CD14-positive monocyte (primary cell): ENCODE results near the gene PIGC. TPM values are rescaled to one million over a fixed set of nuclear protein-coding genes. Genes with fewer than 3 reads are reported as not detected.

ENCODE experiments used
- DNase-seq, 3 donors: peaks; one replicate each; pipeline ENCODE4 v3.0.0-alpha.2; 2011 to 2022
- H2AFZ ChIP-seq: 2 replicates; pipeline ENCODE4 v1.6.0; 2012; ENCODE audit warnings: mild to moderate bottlenecking, low read depth, low read length, inconsistent platforms; ENCODE audit not compliant: insufficient read depth, poor library complexity, severe bottlenecking
- H3K27ac ChIP-seq, 2 donors: 1 replicate in 1 of 2; 2 replicates in 1 of 2; pipeline ENCODE4 v1.5.1; 2012 to 2013; ENCODE audit warnings: low read length in 2 of 2, control low read depth in 1 of 2, inconsistent platforms in 1 of 2, low read depth in 1 of 2, mild to moderate bottlenecking in 1 of 2
- H3K27me3 ChIP-seq, 2 donors: one replicate each; pipeline versions ENCODE4 v1.6.0 to v1.6.1; 2011 to 2013; ENCODE audit warnings: low read length in 2 of 2; ENCODE audit not compliant: control insufficient read depth in 2 of 2, insufficient read depth in 2 of 2
- H3K36me3 ChIP-seq, 2 donors: replicated peaks in 1 of 2; 1 replicate in 1 of 2; 2 replicates in 1 of 2; pipeline versions ENCODE4 v1.5.1 to v1.6.1; 2012 to 2013; ENCODE audit warnings: low read length in 2 of 2, control low read depth in 1 of 2, inconsistent platforms in 1 of 2, mild to moderate bottlenecking in 1 of 2; ENCODE audit not compliant: insufficient read depth in 2 of 2, control insufficient read depth in 1 of 2
- H3K4me1 ChIP-seq, 2 donors: 1 replicate in 1 of 2; 2 replicates in 1 of 2; pipeline versions ENCODE4 v1.5.1 to v1.6.1; 2012 to 2013; ENCODE audit warnings: low read length in 2 of 2, control low read depth in 1 of 2, inconsistent platforms in 1 of 2, mild to moderate bottlenecking in 1 of 2, moderate library complexity in 1 of 2; ENCODE audit not compliant: insufficient read depth in 2 of 2, control insufficient read depth in 1 of 2
- H3K4me2 ChIP-seq: replicated peaks from 2 replicates; pipeline ENCODE3; 2012; ENCODE audit warnings: low read length, moderate library complexity, mild to moderate bottlenecking; ENCODE audit not compliant: poor library complexity, severe bottlenecking; ENCODE audit errors: extremely low read depth
- H3K4me3 ChIP-seq, 3 experiments: fragments of 200-600 bp in 1 of 3; sonication (generic) in 1 of 3; replicated peaks in 1 of 3; 1 replicate in 2 of 3; 2 replicates in 1 of 3; pipeline ENCODE4 v1.5.1; 2011 to 2013; ENCODE audit warnings: low read length in 3 of 3, mild to moderate bottlenecking in 3 of 3, control low read depth in 2 of 3, low read depth in 2 of 3, inconsistent platforms in 1 of 3, moderate library complexity in 1 of 3
- H3K79me2 ChIP-seq: 2 replicates; pipeline ENCODE4 v1.6.0; 2012; ENCODE audit warnings: mild to moderate bottlenecking, control low read depth, inconsistent platforms, low read length, moderate library complexity; ENCODE audit not compliant: insufficient read depth
- H3K9ac ChIP-seq: 2 replicates; pipeline ENCODE4 v1.6.0; 2017; ENCODE audit warnings: low read length, mild to moderate bottlenecking; ENCODE audit not compliant: insufficient read depth, poor library complexity, severe bottlenecking
- H3K9me3 ChIP-seq, 2 donors: replicated peaks in 1 of 2; 1 replicate in 1 of 2; 2 replicates in 1 of 2; pipeline versions ENCODE4 v1.5.1 to v1.6.1; 2012 to 2013; ENCODE audit warnings: low read length in 2 of 2, control low read depth in 1 of 2; ENCODE audit not compliant: control insufficient read depth in 1 of 2, insufficient read depth in 1 of 2
- H4K20me1 ChIP-seq: 2 replicates; pipeline ENCODE4 v1.6.0; 2012; ENCODE audit warnings: mild to moderate bottlenecking, low read length, control low read depth, moderate library complexity; ENCODE audit not compliant: insufficient read depth
- H3K27ac Mint-ChIP-seq, 7 donors: one replicate each; pipeline ENCODE4 v1.8.0; 2020; ENCODE audit warnings: mild to moderate bottlenecking in 7 of 7, mixed read lengths in 7 of 7, moderate library complexity in 6 of 7, inconsistent platforms in 2 of 7
- H3K27me3 Mint-ChIP-seq, 3 donors: one replicate each; pipeline ENCODE4 v1.8.0; 2021 to 2022; ENCODE audit warnings: low read depth in 3 of 3, mild to moderate bottlenecking in 3 of 3, mixed read lengths in 3 of 3, moderate library complexity in 3 of 3, inconsistent platforms in 1 of 3
- H3K36me3 Mint-ChIP-seq, 2 donors: one replicate each; pipeline ENCODE4 v1.8.0; 2020; ENCODE audit warnings: mixed read lengths in 2 of 2, inconsistent platforms in 1 of 2, mild to moderate bottlenecking in 1 of 2
- H3K4me1 Mint-ChIP-seq: one replicate; pipeline ENCODE4 v1.8.0; 2020; ENCODE audit warnings: mild to moderate bottlenecking, mixed read lengths
- H3K4me3 Mint-ChIP-seq, 2 donors: one replicate each; pipeline ENCODE4 v1.8.0; 2020; ENCODE audit warnings: mild to moderate bottlenecking in 2 of 2, mixed read lengths in 2 of 2, moderate library complexity in 1 of 2
- H3K9me3 Mint-ChIP-seq, 7 donors: one replicate each; pipeline ENCODE4 v1.8.0; 2020 to 2022; ENCODE audit warnings: mixed read lengths in 7 of 7, mild to moderate bottlenecking in 6 of 7, moderate library complexity in 6 of 7, inconsistent platforms in 2 of 7
- intact Hi-C, 2 donors: fragments of 100-400 bp; cut with micrococcal nuclease; formaldehyde crosslinking; loops; one replicate each; pipeline versions ENCODE4 v1.15.0 to v1.15.1; 2023
- polyA plus RNA-seq, 3 donors: library from polyadenylated mRNA; depleted of rRNA in 1 of 3; unstranded in 2 of 3; stranded (reverse) in 1 of 3; fragments of 300-500 nt in 2 of 3; fragments of >200 nt in 1 of 3; fragmentation: Illumina TruSeq in 2 of 3; gene quantifications; 1 replicate in 2 of 3; 2 replicates in 1 of 3; pipeline ENCODE4 v1.2.3, GENCODE V29; 2012 to 2021
- TF ChIP-seq, protein P1 (sequence below): fragments of 200-600 bp; IDR thresholded peaks from one replicate; pipeline ENCODE4 v1.8.0; 2022; ENCODE audit warnings: antibody characterized with exemption, mild to moderate bottlenecking

PIGC gene
- polyA plus RNA-seq, 3 donors, result 11.5 to 61.5 (median 51.1) TPM

DNA sequence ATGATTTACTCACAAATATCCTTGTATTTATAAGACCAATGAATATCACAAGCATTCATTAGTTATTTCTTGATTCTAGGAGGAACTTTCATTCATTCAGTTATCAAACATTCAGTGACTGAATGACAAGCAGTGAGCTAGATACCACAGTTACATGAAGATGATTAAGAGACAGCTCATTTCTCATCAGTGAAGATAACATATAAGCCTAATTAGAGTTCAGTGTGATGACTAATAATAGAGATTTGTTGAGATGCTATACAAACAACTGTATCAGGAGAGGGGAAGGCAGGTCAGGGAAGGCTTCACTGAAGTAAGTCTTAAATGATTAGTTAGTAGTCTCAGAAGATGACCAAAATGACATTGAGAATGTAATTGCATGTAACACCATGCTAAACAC is 38.0 kb downstream of the PIGC start:
- no peak overlapping the region for H3K4me3 ChIP-seq
- H3K9me3 Mint-ChIP-seq, result no peaks in the 10 kb centered on the region
- TF ChIP-seq, protein P1, sequence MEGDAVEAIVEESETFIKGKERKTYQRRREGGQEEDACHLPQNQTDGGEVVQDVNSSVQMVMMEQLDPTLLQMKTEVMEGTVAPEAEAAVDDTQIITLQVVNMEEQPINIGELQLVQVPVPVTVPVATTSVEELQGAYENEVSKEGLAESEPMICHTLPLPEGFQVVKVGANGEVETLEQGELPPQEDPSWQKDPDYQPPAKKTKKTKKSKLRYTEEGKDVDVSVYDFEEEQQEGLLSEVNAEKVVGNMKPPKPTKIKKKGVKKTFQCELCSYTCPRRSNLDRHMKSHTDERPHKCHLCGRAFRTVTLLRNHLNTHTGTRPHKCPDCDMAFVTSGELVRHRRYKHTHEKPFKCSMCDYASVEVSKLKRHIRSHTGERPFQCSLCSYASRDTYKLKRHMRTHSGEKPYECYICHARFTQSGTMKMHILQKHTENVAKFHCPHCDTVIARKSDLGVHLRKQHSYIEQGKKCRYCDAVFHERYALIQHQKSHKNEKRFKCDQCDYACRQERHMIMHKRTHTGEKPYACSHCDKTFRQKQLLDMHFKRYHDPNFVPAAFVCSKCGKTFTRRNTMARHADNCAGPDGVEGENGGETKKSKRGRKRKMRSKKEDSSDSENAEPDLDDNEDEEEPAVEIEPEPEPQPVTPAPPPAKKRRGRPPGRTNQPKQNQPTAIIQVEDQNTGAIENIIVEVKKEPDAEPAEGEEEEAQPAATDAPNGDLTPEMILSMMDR, result no peak
- H3K4me1 ChIP-seq, result no peaks in the 10 kb centered on the region
- H3K27ac ChIP-seq, result no peak overlapping the region
- intact Hi-C loops, result no loop called here
- DNase-seq, result no peak
- H4K20me1 ChIP-seq, result no peaks in the 10 kb centered on the region
- no peaks in the 10 kb centered on the region for H3K4me1 Mint-ChIP-seq
- no peaks in the 10 kb centered on the region for H3K36me3 Mint-ChIP-seq
- no peaks in the 10 kb centered on the region for H3K36me3 ChIP-seq
- H3K4me3 Mint-ChIP-seq, result no peak overlapping the region
- H3K27ac Mint-ChIP-seq, result no peak overlapping the region
- H3K9me3 ChIP-seq, result no peaks in the 10 kb centered on the region
- H3K27me3 Mint-ChIP-seq, result no peaks in the 10 kb centered on the region
- no peaks in the 10 kb centered on the region for H3K79me2 ChIP-seq
- no peak overlapping the region for H3K4me2 ChIP-seq
- no peak overlapping the region for H2AFZ ChIP-seq
- H3K27me3 ChIP-seq, result no peaks in the 10 kb centered on the region
- no peak overlapping the region for H3K9ac ChIP-seq

DNA sequence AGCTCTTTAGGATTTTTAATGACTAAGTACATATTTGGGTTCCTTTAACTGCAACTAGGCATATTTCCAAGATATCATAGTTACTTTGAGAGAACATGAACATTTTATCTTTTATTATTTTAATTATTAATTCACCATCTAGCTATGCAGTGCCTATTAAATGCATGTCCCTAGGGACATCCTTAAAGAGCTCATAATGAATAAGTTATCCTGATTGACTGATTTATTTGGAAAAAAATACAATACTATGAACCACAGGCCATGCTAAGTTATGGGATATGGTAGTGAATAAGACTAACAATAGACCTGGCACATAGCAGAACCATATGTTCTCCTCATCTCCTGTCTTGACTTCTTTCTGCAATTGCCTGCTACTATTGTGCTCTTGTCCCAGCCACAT is 39.7 kb downstream of the PIGC start:
- peaks cover 10% of the 10 kb centered on the region for H3K4me1 Mint-ChIP-seq
- DNase-seq, result no peak
- TF ChIP-seq, protein P1, result no peak
- H3K27me3 Mint-ChIP-seq, result peaks cover 0 to 3% (median 0%) of the 10 kb centered on the region in 3 donors
- no peak overlapping the region for H3K9ac ChIP-seq
- H3K79me2 ChIP-seq, result no peaks in the 10 kb centered on the region
- no peak overlapping the region for H3K4me2 ChIP-seq
- H3K27ac Mint-ChIP-seq, result no peak overlapping the region
- H3K27me3 ChIP-seq, result no peaks in the 10 kb centered on the region
- H3K36me3 ChIP-seq, result no peaks in the 10 kb centered on the region
- no peaks in the 10 kb centered on the region for H3K9me3 ChIP-seq
- intact Hi-C loops, result no loop called here
- H3K4me3 ChIP-seq, result no peak overlapping the region
- no peaks in the 10 kb centered on the region for H3K36me3 Mint-ChIP-seq
- no peaks in the 10 kb centered on the region for H3K4me1 ChIP-seq
- H3K4me3 Mint-ChIP-seq, result no peak overlapping the region
- H3K27ac ChIP-seq, result no peak overlapping the region
- no peaks in the 10 kb centered on the region for H4K20me1 ChIP-seq
- H2AFZ ChIP-seq, result no peak overlapping the region
- H3K9me3 Mint-ChIP-seq, result no peaks in the 10 kb centered on the region
